Vein endothelial cell (primary cell): ENCODE measurements around the gene LRRC23. TPM values are rescaled to one million over a fixed set of nuclear protein-coding genes. Genes with fewer than 3 reads are reported as not detected.
A peak's percentile ranks its signal among the peaks of the same experiment; 100 is the strongest.

Source experiments
- small RNA-seq: library from RNA; depleted of rRNA; stranded (forward); fragments of <200 nt; gene quantifications from one replicate; pipeline ENCODE3, GENCODE V24; 2012
- total RNA-seq: library from RNA; depleted of rRNA; stranded (reverse); fragments of >200 nt; gene quantifications from 2 replicates; pipeline ENCODE4 v1.2.3, GENCODE V29; 2012

LRRC23 gene
- total RNA-seq: 2.5 and 2.9 TPM in 2 replicates

DNA sequence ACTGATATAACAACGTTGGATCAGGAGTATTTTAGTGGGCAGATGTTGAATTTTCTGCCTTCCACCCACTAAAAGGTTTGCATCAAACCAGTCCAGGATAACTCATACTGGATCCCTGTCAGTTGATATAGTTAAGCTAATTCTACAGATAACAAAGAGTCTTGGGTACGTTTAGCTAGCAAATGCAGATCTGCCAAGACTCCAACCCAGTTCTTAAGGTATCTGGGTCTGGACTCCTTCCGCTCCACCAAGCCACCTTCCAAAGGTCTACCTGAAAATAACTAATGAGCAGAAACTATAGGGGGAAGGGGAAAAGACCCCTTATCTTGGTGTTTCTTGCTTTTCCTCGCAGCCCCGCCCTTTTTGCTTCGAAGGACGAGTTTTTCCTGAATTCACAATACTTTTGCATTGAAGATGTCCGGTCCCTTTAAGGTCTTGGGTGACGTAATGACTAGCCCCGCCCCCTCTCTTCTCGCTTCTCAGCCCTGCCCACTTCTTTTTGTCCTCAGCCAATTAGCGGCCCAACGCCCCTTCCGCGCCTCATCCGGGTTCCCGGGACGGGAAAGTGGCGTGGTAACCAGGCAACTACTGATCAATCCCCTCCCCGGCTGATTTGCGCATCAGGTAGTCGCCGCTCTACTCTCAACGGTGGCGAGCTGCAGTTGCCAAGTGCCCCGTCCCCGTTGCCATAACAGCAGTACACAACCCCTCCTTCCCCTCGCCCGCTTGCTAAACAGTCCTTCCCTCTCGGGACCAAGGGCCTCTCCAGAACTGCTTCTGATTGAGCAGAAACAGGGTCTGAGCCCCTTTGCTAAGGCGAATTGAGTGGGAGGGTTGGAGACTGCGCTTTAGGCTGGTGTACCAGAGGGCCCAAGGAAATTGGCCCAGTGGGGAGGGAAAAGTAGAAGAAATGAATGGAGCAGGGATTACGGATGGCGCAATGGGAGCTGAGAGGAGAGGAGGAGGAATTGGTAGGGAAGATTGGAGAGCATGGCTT, at the start of gene LRRC23:
Gene LRRC23, plus strand, starts transcription at position 543 of the 997 bp plus-strand sequence. CDS start 812 bp downstream, outside the sequence.

DNA sequence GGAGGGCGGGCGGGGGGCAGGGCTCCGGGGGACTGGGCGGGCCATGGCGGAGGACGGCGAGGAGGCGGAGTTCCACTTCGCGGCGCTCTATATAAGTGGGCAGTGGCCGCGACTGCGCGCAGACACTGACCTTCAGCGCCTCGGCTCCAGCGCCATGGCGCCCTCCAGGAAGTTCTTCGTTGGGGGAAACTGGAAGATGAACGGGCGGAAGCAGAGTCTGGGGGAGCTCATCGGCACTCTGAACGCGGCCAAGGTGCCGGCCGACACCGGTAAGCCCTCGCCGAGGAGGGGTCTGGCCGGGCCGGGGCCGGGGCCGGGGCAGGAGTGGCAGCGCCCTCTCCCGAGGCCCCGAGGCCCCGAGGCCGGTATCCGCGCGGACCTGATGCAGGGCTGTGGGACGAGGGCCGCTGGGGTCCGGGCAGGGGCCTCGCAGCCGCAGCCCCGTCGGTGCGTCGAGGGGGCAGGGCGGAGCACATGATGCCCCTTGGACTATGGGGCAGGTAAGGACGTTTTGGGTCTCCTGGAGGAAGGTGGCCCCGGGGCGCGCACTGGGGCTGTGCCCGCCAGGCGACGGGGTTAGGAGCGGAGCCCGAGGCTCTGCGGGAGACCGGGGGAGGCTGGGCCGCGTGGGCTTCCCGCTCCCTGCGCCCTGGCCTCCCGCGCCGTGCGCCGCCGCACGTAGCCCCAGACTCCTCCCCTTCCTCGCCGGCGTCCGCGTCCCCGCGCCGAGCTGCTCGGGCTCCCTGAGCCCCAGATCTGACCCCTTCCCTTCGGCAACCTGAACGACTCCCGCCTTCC, 37.0 kb upstream of the LRRC23 start, which contains the start of gene TPI1:
Gene TPI1, plus strand, starts transcription at position 119 of the 798 bp plus-strand sequence. Its CDS starts 36 bp downstream, at position 155.

GRCh38 chr12:6873094-6874014, 31.3 kb upstream of the LRRC23 start, which contains the start of gene SPSB2:
SPSB2 (minus strand) TSS chr12:6873303; CDS start chr12:6872901, 402 bp downstream.

GRCh38 chr12:6914246-6914946, 9.8 kb downstream of the LRRC23 start, which contains the start of gene ENO2:
ENO2 (plus strand) TSS chr12:6914580; CDS start chr12:6915833, 1,253 bp downstream.

GRCh38 chr12:6927379-6928021, 22.9 kb downstream of the LRRC23 start, which contains the start of gene ATN1:
ATN1 (plus strand) TSS chr12:6927959; CDS start chr12:6934002, 6,043 bp downstream.

GRCh38 chr12:6943722-6944380, 39.2 kb downstream of the LRRC23 start, which contains the start of the genes C12orf57 and RNU7-1:
C12orf57 (plus strand) TSS chr12:6944022; CDS start chr12:6944122, 100 bp downstream.
RNU7-1 (plus strand) TSS chr12:6943816.

GRCh38 chr12:6950811-6951540, 46.4 kb downstream of the LRRC23 start, which contains the start of gene PTPN6:
PTPN6 (plus strand) TSS chr12:6951356; CDS start chr12:6951513, 157 bp downstream.

Small RNA genes lying within 50 kb of the gene (small RNA-seq; reads per million reads assigned to genes)
- 10.0 reads per million, percentile 96 among the genes with 10 or more reads in this experiment for gene MIR141
- gene MIR200C: 156 reads per million, percentile 99 among the genes with 10 or more reads in this experiment
- not detected for gene RNU7-1

Other genes starting within 250 kb of the LRRC23 start
- 37.7 and 40.8 TPM in 2 replicates for gene ING4, start 241.7 kb upstream of the LRRC23 start, total RNA-seq
- 30.2 and 31.4 TPM in 2 replicates for gene ZNF384, start 215.4 kb upstream of the LRRC23 start, total RNA-seq
- gene PIANP, start 204.0 kb upstream of the LRRC23 start, total RNA-seq: not detected in 2 replicates
- 42.5 and 45.7 TPM in 2 replicates for gene COPS7A, start 180.8 kb upstream of the LRRC23 start, total RNA-seq
- 141 and 153 TPM in 2 replicates for gene MLF2, start 151.7 kb upstream of the LRRC23 start, total RNA-seq
- 126 and 169 TPM in 2 replicates for gene PTMS, start 138.5 kb upstream of the LRRC23 start, total RNA-seq
- 0.10 and 0.33 TPM in 2 replicates for gene LAG3, start 132.3 kb upstream of the LRRC23 start, total RNA-seq
- gene CD4, start 115.3 kb upstream of the LRRC23 start, total RNA-seq: not detected in 2 replicates
- 3.4 and 6.5 TPM in 2 replicates for gene GPR162, start 83.0 kb upstream of the LRRC23 start, total RNA-seq
- gene P3H3, start 76.4 kb upstream of the LRRC23 start, total RNA-seq: 43.7 and 58.1 TPM in 2 replicates
- gene GNB3, start 63.9 kb upstream of the LRRC23 start, total RNA-seq: 2.6 and 2.9 TPM in 2 replicates
- 8.2 and 21.6 TPM in 2 replicates for gene CDCA3, start 53.5 kb upstream of the LRRC23 start, total RNA-seq
- 93.1 and 105 TPM in 2 replicates for gene USP5, start 52.7 kb upstream of the LRRC23 start, total RNA-seq
- 757 and 836 TPM in 2 replicates for gene TPI1, start 37.3 kb upstream of the LRRC23 start, total RNA-seq
- 3.3 and 4.3 TPM in 2 replicates for gene SPSB2, start 31.5 kb upstream of the LRRC23 start, total RNA-seq
- 3.1 and 5.6 TPM in 2 replicates for gene ENO2, start 9.8 kb downstream of the LRRC23 start, total RNA-seq
- 14.9 and 17.3 TPM in 2 replicates for gene ATN1, start 23.1 kb downstream of the LRRC23 start, total RNA-seq
- gene RNU7-1, start 39.0 kb downstream of the LRRC23 start, total RNA-seq: not detected in 2 replicates
- 62.0 and 91.1 TPM in 2 replicates for gene C12orf57, start 39.2 kb downstream of the LRRC23 start, total RNA-seq
- gene PTPN6, start 46.5 kb downstream of the LRRC23 start, total RNA-seq: 1.2 and 2.0 TPM in 2 replicates
- 257 and 283 TPM in 2 replicates for gene PHB2, start 65.8 kb downstream of the LRRC23 start, total RNA-seq
- gene EMG1, start 66.1 kb downstream of the LRRC23 start, total RNA-seq: 31.0 and 36.5 TPM in 2 replicates
- gene LPCAT3, start 113.7 kb downstream of the LRRC23 start, total RNA-seq: 7.8 and 13.4 TPM in 2 replicates
- 0.48 and 0.98 TPM in 2 replicates for gene C1S, start 155.9 kb downstream of the LRRC23 start, total RNA-seq
- gene C1R, start 187.6 kb downstream of the LRRC23 start, total RNA-seq: 0.65 and 1.1 TPM in 2 replicates
- gene C1RL, start 204.4 kb downstream of the LRRC23 start, total RNA-seq: 26.7 and 40.5 TPM in 2 replicates
- not detected in 2 replicates for gene RBP5, start 224.1 kb downstream of the LRRC23 start, total RNA-seq
- gene CLSTN3, start 225.5 kb downstream of the LRRC23 start, total RNA-seq: 22.8 and 30.4 TPM in 2 replicates